Kidney epithelial cell (primary cell): ENCODE data around the gene ECM1. TPM values are rescaled to one million over a fixed set of nuclear protein-coding genes. Genes with fewer than 3 reads are reported as not detected.

Experiments
- DNase-seq: peaks from one replicate; pipeline ENCODE4 v3.0.0-alpha.2; 2010; ENCODE audit warnings: low read depth
- H3K27me3 ChIP-seq: 2 replicates; pipeline ENCODE4 v1.6.0; 2011; ENCODE audit warnings: low read length; ENCODE audit not compliant: control insufficient read depth, insufficient read depth
- H3K36me3 ChIP-seq: 2 replicates; pipeline ENCODE4 v1.5.1; 2011; ENCODE audit warnings: low read length; ENCODE audit not compliant: control insufficient read depth, insufficient read depth
- H3K4me3 ChIP-seq: 2 replicates; pipeline ENCODE4 v1.5.1; 2011; ENCODE audit warnings: low read depth, mild to moderate bottlenecking, control low read depth, low read length
- CTCF ChIP-seq: IDR thresholded peaks from 2 replicates; pipeline ENCODE4 v1.5.1; 2011; ENCODE audit warnings: mild to moderate bottlenecking, moderate library complexity, low read length, control low read depth, inconsistent platforms; ENCODE audit not compliant: insufficient read depth, poor library complexity, severe bottlenecking
- total RNA-seq: library from RNA; depleted of rRNA; stranded (reverse); fragments of >200 nt; gene quantifications from 2 replicates; pipeline ENCODE4 v1.2.3, GENCODE V29; 2015

Gene ECM1
- total RNA-seq, 1 donor from 2014 or later, result 5.4 TPM

DNA sequence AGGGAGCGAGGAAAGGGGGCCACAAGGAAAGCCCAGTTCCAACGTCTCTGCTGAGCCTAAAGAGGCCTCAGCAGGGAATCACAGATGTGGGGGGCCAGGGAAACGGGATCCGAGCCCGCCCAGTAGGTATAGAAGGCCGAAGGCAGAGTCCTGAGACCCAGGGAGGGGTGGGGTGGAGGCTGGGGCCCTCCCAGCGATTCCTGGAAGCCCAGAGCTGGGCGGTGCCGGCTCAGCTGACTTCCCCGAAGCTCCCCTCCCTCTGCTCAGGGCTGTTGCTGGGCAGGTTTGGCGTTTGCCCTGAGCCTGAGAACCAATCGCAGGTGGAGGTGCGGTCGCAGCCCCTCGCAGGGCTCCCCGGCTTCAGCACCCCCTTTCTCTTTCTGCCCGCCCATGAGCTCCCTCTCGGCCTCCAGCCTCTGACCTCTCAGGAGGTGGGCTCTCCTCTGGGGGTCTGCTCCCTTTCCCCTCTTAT is 54.1 kb downstream of the ECM1 start:
- H3K27me3 ChIP-seq, result no peaks in the 10 kb centered on the region
- TF ChIP-seq CTCF, result no peak
- DNase-seq, result no peak

DNA sequence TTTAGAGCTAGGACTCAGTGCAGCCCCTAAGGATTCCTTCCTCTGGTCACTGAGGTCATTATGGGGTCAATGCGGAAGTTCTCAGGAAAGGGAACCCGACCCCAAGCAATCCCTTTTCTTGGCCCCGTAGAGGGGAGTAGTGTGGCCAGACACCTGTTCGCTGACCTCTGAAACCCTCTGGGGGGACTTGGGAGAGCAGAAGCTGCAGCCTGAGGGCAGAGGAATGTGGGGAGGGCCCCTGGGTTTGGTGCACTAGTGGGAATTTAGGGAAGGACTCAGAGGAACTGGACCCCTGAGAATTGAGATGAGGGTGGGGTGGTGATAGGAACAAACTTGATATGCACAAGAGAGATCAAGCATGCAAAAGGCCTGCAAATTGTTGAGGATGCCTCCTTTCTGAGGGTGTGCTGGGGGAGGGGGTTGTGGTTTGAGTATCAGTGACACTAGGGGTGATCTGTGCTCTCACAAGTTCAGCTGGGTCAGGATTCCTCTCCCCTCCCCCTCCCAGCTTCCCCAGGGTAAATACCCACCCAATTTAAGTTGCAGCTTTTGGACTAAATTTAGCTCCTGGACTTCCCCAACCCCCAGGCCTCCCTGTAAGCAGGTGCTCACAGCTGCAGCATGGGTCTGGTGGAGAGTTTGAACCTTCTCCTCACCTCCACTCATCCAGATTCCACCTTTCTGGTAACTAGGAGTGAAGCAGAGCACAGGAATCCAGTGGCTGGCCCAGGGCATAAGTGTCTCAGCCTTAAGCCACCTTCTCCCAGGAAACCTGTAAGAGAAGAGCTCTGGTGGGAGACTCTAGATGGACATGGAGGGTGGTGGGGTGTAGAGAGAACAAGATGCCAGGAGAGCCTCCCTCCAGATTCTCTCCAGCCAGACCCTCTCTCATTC is 54.8 kb downstream of the ECM1 start:
- no peaks in the 10 kb centered on the region for H3K36me3 ChIP-seq
- no peak for TF ChIP-seq CTCF
- no peaks in the 10 kb centered on the region for H3K27me3 ChIP-seq
- DNase-seq, result no peak
- no peak overlapping the region for H3K4me3 ChIP-seq

More for the DNA sequence above, 54.1 kb downstream of the ECM1 start:
- Histone ChIP-seq H3K36me3 (no peaks in the 10 kb centered on the region), H3K4me3 (peak overlapping the region; percentile 45)

Other genes starting within 250 kb of the ECM1 start
- 152 and 161 TPM in 2 replicates for gene APH1A, start 239.1 kb upstream of the ECM1 start, total RNA-seq
- 1.0 and 1.4 TPM in 2 replicates for gene C1orf54, start 235.3 kb upstream of the ECM1 start, total RNA-seq
- 1.8 and 2.4 TPM in 2 replicates for gene CIART, start 225.6 kb upstream of the ECM1 start, total RNA-seq
- 56.8 and 66.7 TPM in 2 replicates for gene MRPS21, start 214.2 kb upstream of the ECM1 start, total RNA-seq
- gene PRPF3, start 186.6 kb upstream of the ECM1 start, total RNA-seq, result 28.5 and 38.1 TPM in 2 replicates
- gene RPRD2, start 144.0 kb upstream of the ECM1 start, total RNA-seq, result 12.4 and 12.5 TPM in 2 replicates
- 17.6 and 24.6 TPM in 2 replicates for gene TARS2, start 20.7 kb upstream of the ECM1 start, total RNA-seq
- gene FALEC, start 7.6 kb downstream of the ECM1 start, total RNA-seq, result not detected in 2 replicates
- 0.46 and 1.7 TPM in 2 replicates for gene ADAMTSL4, start 41.3 kb downstream of the ECM1 start, total RNA-seq
- gene MCL1, start 71.5 kb downstream of the ECM1 start, total RNA-seq, result 206 and 222 TPM in 2 replicates
- gene ENSA, start 121.5 kb downstream of the ECM1 start, total RNA-seq, result 80.9 and 178 TPM in 2 replicates
- gene GOLPH3L, start 189.0 kb downstream of the ECM1 start, total RNA-seq, result 18.2 and 23.6 TPM in 2 replicates
- not detected in 2 replicates for gene HORMAD1, start 212.8 kb downstream of the ECM1 start, total RNA-seq